Breast epithelium (tissue), 3 donors: ENCODE data around the gene EDNRB.

ENCODE experiments used
- POLR2A ChIP-seq: fragments of 450-650 bp; IDR thresholded peaks from one replicate; pipeline ENCODE4 v1.6.1; 2016; ENCODE audit warnings: antibody characterized with exemption, mild to moderate bottlenecking, moderate library complexity
- POLR2AphosphoS5 ChIP-seq, 3 donors: sonication (generic); formaldehyde crosslinking; IDR thresholded peaks; one replicate each; pipeline ENCODE4 v1.6.1; 2017; ENCODE audit warnings: antibody characterized with exemption in 3 of 3
- TF ChIP-seq, protein P1 (sequence below), 3 donors: fragments of 450-650 bp; IDR thresholded peaks; one replicate each; pipeline ENCODE4 v1.5.1; 2016 to 2017; ENCODE audit warnings: antibody characterized with exemption in 3 of 3, mild to moderate bottlenecking in 3 of 3, moderate library complexity in 3 of 3

GRCh38 chr13:77946522-77946921, 27.9 kb upstream of the EDNRB start:
- TF ChIP-seq, protein P1, sequence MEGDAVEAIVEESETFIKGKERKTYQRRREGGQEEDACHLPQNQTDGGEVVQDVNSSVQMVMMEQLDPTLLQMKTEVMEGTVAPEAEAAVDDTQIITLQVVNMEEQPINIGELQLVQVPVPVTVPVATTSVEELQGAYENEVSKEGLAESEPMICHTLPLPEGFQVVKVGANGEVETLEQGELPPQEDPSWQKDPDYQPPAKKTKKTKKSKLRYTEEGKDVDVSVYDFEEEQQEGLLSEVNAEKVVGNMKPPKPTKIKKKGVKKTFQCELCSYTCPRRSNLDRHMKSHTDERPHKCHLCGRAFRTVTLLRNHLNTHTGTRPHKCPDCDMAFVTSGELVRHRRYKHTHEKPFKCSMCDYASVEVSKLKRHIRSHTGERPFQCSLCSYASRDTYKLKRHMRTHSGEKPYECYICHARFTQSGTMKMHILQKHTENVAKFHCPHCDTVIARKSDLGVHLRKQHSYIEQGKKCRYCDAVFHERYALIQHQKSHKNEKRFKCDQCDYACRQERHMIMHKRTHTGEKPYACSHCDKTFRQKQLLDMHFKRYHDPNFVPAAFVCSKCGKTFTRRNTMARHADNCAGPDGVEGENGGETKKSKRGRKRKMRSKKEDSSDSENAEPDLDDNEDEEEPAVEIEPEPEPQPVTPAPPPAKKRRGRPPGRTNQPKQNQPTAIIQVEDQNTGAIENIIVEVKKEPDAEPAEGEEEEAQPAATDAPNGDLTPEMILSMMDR (IDR thresholded peaks at IDR 0.05) = no peak
- TF ChIP-seq POLR2A = no peak
- TF ChIP-seq POLR2AphosphoS5 (IDR thresholded peaks at IDR 0.05) = no peak
